Stomach smooth muscle (tissue), 2 donors: ENCODE results near the gene SNX5.

ENCODE experiments used
- H3K27ac ChIP-seq: one replicate; pipeline ENCODE4 v1.7.0; 2013; ENCODE audit warnings: mild to moderate bottlenecking, low read length, inconsistent platforms
- H3K27me3 ChIP-seq, 2 donors: one replicate each; pipeline ENCODE4 v1.7.0; 2013; ENCODE audit warnings: low read length in 2 of 2; ENCODE audit not compliant: insufficient read depth in 2 of 2, control insufficient read depth in 1 of 2
- H3K36me3 ChIP-seq, 2 donors: one replicate each; pipeline ENCODE4 v1.7.0; 2013; ENCODE audit warnings: low read length in 2 of 2; ENCODE audit not compliant: control insufficient read depth in 2 of 2, insufficient read depth in 2 of 2
- H3K4me1 ChIP-seq: one replicate; pipeline ENCODE4 v1.7.0; 2013; ENCODE audit warnings: low read length; ENCODE audit not compliant: control insufficient read depth, insufficient read depth
- H3K4me3 ChIP-seq, 2 donors: one replicate each; pipeline ENCODE4 v1.7.0; 2013; ENCODE audit warnings: low read length in 2 of 2
- H3K9ac ChIP-seq, 2 donors: one replicate each; pipeline ENCODE4 v1.7.0; 2013; ENCODE audit warnings: low read length in 2 of 2, mild to moderate bottlenecking in 1 of 2
- H3K9me3 ChIP-seq, 2 donors: one replicate each; pipeline ENCODE4 v1.7.0; 2013; ENCODE audit warnings: low read length in 2 of 2; ENCODE audit not compliant: control insufficient read depth in 2 of 2
- donor health status: healthy.
- donor health status: Pancreatic carcinoma.

The SNX5 gene

GRCh38 chr20:17911927-17912326 is 56.7 kb downstream of the SNX5 start:
- H3K4me1 ChIP-seq: peaks cover 16% of the 10 kb centered on the region
- H3K27ac ChIP-seq: no peak overlapping the region
- no peaks in the 10 kb centered on the region for H3K27me3 ChIP-seq
- no peak overlapping the region for H3K4me3 ChIP-seq
- no peak overlapping the region for H3K9ac ChIP-seq
- no peaks in the 10 kb centered on the region for H3K9me3 ChIP-seq
- no peaks in the 10 kb centered on the region for H3K36me3 ChIP-seq

GRCh38 chr20:17910828-17911294 is 57.7 kb downstream of the SNX5 start:
- no peaks in the 10 kb centered on the region for H3K27me3 ChIP-seq
- no peaks in the 10 kb centered on the region for H3K36me3 ChIP-seq
- H3K4me3 ChIP-seq: no peak overlapping the region
- no peak overlapping the region for H3K9ac ChIP-seq
- peaks cover 16% of the 10 kb centered on the region for H3K4me1 ChIP-seq
- H3K9me3 ChIP-seq: no peaks in the 10 kb centered on the region
- H3K27ac ChIP-seq: peak overlapping the region; percentile 58

GRCh38 chr20:17909869-17910321 is 58.7 kb downstream of the SNX5 start:
- Histone ChIP-seq H3K4me3 (no peak overlapping the region), H3K27me3 (no peaks in the 10 kb centered on the region), H3K36me3 (no peaks in the 10 kb centered on the region), H3K9me3 (no peaks in the 10 kb centered on the region), H3K27ac (peak overlapping the region; percentile 58), H3K9ac (peak overlapping the region in 1 of 2 donors; percentile 21), H3K4me1 (peaks cover 16% of the 10 kb centered on the region)

GRCh38 chr20:17905544-17905943 is 63.0 kb downstream of the SNX5 start:
- Histone ChIP-seq H3K27ac (no peak overlapping the region), H3K27me3 (no peaks in the 10 kb centered on the region), H3K4me3 (no peak overlapping the region), H3K9ac (no peak overlapping the region), H3K9me3 (no peaks in the 10 kb centered on the region), H3K36me3 (no peaks in the 10 kb centered on the region), H3K4me1 (peaks cover 9% of the 10 kb centered on the region)

- Histone ChIP-seq H3K27me3 (no peaks in the 10 kb centered on the region), H3K4me1 (no peaks in the 10 kb centered on the region), H3K27ac (no peak overlapping the region), H3K9ac (no peak overlapping the region), H3K9me3 (no peaks in the 10 kb centered on the region), H3K4me3 (no peak overlapping the region), H3K36me3 (no peaks in the 10 kb centered on the region)
These were observed 64.6 kb downstream of the SNX5 start for GRCh38 chr20:17904027-17904426.

- H3K4me1 ChIP-seq: no peaks in the 10 kb centered on the region
- H3K36me3 ChIP-seq: no peaks in the 10 kb centered on the region
- no peak overlapping the region for H3K9ac ChIP-seq
- H3K4me3 ChIP-seq: no peak overlapping the region
- no peaks in the 10 kb centered on the region for H3K9me3 ChIP-seq
- H3K27ac ChIP-seq: no peak overlapping the region
- no peaks in the 10 kb centered on the region for H3K27me3 ChIP-seq
These were observed 66.0 kb downstream of the SNX5 start for GRCh38 chr20:17902531-17903083.

- Histone ChIP-seq H3K4me1 (no peaks in the 10 kb centered on the region), H3K9ac (no peak overlapping the region), H3K27ac (no peak overlapping the region), H3K9me3 (no peaks in the 10 kb centered on the region), H3K27me3 (no peaks in the 10 kb centered on the region), H3K4me3 (no peak overlapping the region), H3K36me3 (no peaks in the 10 kb centered on the region)
These were observed 66.6 kb downstream of the SNX5 start for GRCh38 chr20:17901971-17902370.

GRCh38 chr20:17898548-17898994 is 70.0 kb downstream of the SNX5 start:
- Histone ChIP-seq H3K9ac (no peak overlapping the region), H3K4me1 (peaks cover 10% of the 10 kb centered on the region), H3K9me3 (no peaks in the 10 kb centered on the region), H3K27ac (no peak overlapping the region), H3K36me3 (no peaks in the 10 kb centered on the region), H3K4me3 (no peak overlapping the region), H3K27me3 (no peaks in the 10 kb centered on the region)

- no peaks in the 10 kb centered on the region for H3K36me3 ChIP-seq
- no peak overlapping the region for H3K9ac ChIP-seq
- H3K4me1 ChIP-seq: peaks cover 10% of the 10 kb centered on the region
- H3K4me3 ChIP-seq: no peak overlapping the region
- H3K9me3 ChIP-seq: no peaks in the 10 kb centered on the region
- no peak overlapping the region for H3K27ac ChIP-seq
- no peaks in the 10 kb centered on the region for H3K27me3 ChIP-seq
These were observed 70.9 kb downstream of the SNX5 start for GRCh38 chr20:17897566-17898307.

- no peak overlapping the region for H3K27ac ChIP-seq
- peaks cover 10% of the 10 kb centered on the region for H3K4me1 ChIP-seq
- H3K9ac ChIP-seq: no peak overlapping the region
- no peak overlapping the region for H3K4me3 ChIP-seq
- H3K36me3 ChIP-seq: no peaks in the 10 kb centered on the region
- H3K27me3 ChIP-seq: no peaks in the 10 kb centered on the region
- no peaks in the 10 kb centered on the region for H3K9me3 ChIP-seq
These were observed 71.7 kb downstream of the SNX5 start for GRCh38 chr20:17896771-17897369.
